Activated CD8-positive, alpha-beta memory T cell treated with anti-CD3 and anti-CD28 coated beads for 4 hours (primary cell): Measurements from ENCODE around the gene PRDM5.

Experiments
- DNase-seq, 2 donors: peaks; one replicate each; pipeline ENCODE4 v3.0.0-alpha.2; 2020; ENCODE audit warnings: low read depth in 2 of 2

Gene PRDM5

DNA sequence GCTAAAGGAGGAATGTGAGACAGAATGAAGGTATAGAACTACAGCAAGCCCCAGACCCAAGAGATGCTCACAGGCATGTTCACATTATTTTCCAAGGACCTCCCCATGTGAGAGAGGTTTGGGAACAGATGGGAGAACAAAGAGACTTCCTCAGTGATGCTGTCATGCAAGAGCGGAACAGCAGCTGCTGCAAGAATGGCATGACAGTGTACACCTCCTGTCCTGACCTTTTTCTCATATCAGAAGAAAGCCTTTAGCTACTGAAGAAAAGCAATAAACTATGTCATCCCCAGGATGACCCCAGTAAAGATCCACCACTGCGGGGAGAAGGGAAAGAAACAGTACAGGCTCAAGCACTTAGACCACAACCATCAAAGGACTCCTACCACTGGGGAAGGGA lies 7.2 kb downstream of the PRDM5 start:
- no peak for DNase-seq

- no peak for DNase-seq
Observed at GRCh38 chr4:120903419-120903818, 19.1 kb downstream of the PRDM5 start.

DNA sequence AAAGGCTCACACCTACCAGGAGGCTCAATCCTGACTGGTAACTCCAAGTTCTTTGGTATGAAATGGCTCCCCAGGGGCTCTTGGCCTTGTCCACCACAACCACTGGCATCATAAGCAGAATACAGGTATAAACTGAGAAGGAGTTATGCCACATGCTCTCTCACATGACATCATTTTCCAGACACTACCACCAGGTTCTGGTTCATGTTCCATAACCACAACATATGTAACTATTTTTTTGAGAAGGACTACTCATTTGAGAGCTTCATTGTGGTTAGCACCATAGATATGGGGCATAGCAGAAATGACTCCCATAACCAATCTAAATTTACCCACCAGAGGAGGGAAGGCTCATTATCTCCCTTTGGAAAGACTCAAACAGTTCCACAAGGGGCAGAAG lies 19.6 kb downstream of the PRDM5 start:
- DNase-seq, result no peak

GRCh38 chr4:120901731-120902130 lies 20.8 kb downstream of the PRDM5 start:
- DNase-seq, result no peak

DNA sequence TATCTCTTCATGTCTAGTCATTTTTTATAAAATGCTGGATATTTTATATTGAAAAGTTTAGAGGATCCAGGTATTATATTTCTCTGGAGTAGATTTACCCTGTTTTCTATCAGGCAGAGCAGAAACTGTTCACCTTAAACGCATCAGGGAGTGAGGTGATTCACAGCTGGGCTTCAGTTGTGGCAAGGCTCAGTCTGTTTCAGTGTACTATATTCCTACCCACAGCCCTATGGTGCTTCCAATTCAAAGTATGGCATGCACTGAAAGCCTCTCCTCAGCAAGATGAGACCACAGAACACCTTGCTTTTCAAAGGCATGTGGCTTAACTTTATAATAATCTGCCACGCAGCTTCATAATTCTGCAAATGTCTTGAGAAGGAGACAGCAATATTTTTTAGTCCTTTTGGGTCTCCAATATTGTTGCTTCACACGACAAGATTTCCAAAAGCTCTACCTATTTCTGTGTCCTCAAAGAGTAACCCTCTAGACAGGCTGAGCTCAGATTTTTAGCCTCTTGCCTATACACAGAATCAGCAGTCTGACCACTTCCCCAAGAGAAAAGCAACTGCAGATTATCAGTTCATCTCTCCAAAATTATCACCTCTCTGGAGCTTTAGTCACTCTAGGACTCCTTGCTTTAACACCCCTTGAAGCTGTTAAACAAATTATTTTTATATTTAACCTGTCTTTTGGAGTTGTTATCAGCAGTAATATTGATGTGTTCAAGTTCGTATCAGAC lies 24.4 kb downstream of the PRDM5 start:
- DNase-seq, result no peak

DNA sequence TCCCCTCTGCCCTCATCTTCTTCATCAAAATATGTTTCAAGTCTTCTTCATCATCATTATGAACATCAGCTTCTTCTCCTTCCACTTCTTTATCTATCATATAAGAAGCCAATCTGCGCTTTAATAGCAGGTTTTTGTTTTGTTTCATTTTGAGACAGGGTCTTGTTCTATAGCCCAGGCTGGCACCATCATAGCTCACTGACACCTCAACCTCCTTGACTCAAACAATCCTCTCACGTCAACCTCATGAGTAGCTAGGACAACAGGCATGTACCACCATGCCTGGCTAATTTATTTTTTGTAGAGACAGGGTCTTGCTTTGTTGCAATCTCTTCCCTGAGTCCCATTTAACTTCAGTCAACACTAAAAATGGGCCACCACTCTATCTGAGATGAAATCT lies 27.0 kb downstream of the PRDM5 start:
- DNase-seq, result no peak

DNA sequence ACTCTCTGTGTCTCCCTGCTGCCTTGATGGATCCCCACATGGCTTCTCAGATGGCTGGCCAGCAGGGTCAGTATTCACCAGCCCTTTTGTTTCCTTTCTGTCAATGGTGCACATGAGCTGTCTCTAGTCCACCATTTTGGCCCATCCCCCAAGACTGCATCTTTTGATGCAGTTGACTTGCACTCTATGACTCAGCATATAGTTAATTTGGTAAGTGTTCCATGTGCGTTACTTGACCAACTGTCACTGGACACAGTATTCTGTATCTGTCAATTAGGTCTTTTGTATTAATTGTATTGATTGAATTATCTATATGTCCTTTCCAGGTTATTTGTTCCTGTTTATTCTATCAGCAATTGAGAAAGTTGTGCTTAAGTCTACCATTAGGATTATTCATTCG lies 29.2 kb downstream of the PRDM5 start:
- DNase-seq, result no peak

GRCh38 chr4:120886191-120886590 lies 36.3 kb downstream of the PRDM5 start:
- no peak for DNase-seq

DNA sequence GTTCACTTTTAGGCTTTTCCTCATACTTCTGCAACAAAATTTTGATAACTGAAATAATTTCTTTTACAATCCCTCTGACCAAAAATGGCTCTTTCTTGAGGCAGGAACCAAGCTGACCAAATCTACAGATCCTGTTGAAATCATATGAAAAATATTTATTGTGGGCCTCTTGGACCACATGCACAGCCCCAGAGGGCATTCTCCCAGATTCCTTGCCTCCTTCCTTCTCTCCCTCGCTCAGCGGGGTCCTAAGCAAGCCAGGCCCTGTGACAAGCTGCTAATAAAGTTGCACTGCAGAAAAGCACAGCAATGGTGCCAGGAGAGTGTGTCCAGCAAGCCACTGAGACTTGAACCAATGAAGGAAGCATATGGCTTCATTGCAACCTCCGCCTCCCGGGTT lies 40.7 kb downstream of the PRDM5 start:
- no peak for DNase-seq

DNA sequence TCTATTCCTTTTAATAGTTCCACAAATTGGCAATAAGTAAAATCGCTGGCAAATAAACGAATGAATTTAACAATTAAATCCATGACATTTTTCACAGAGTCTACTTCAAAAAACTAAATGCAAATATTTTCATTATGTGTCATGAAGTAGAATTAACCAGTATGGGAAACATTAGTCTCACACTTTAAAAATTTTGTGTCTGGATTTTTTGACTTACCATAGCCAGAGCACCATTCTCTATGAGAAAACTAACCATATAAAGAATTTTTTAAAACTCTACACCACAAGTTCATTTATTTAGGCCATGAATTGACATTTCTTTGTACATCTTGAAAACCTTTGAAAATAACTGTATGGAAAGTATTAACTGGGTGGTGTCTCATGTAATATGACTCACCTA lies 41.2 kb downstream of the PRDM5 start:
- no peak for DNase-seq

- DNase-seq, result no peak
Observed at GRCh38 chr4:120877021-120877420, 45.5 kb downstream of the PRDM5 start.

GRCh38 chr4:120874792-120875774 lies 47.4 kb downstream of the PRDM5 start:
- no peak for DNase-seq

DNA sequence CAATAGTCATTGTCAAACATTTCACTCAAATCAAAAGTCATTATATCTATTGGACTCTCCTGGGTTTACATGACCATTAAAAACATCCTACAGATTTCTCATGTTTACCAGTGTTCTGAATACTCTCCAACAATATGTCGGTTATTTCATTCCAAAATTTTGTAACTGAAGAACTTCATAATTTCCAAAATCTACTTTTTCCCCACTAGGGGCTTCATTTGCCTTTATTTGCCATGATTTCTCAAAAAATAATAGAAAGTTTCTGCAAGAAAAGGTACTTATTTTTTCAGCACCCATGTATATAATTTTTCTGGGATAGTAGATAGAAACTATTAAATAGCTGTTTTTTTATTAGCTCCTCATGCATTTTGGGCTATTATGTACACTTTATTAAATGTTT lies 49.0 kb downstream of the PRDM5 start:
- no peak for DNase-seq

GRCh38 chr4:120871173-120871572 lies 51.4 kb downstream of the PRDM5 start:
- no peak for DNase-seq

DNA sequence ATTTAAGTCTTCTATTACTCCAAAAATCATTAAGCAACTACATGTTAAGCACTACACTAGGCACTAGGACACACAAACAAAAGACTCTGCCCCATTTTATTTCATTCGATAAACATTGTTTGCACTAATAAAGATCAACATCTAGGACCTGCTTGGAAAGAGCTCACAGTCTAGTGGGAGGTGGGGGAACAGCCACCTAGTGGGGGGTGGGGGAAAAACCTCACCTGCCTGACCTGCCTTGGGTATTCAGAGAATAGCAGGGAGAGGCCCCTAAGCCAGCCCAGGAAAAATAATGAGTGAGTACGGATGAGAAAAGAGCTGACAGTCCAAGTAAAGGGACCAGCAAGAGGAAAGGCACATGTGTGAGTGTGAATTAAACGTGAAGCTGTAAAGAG lies 52.2 kb downstream of the PRDM5 start:
- no peak for DNase-seq

DNA sequence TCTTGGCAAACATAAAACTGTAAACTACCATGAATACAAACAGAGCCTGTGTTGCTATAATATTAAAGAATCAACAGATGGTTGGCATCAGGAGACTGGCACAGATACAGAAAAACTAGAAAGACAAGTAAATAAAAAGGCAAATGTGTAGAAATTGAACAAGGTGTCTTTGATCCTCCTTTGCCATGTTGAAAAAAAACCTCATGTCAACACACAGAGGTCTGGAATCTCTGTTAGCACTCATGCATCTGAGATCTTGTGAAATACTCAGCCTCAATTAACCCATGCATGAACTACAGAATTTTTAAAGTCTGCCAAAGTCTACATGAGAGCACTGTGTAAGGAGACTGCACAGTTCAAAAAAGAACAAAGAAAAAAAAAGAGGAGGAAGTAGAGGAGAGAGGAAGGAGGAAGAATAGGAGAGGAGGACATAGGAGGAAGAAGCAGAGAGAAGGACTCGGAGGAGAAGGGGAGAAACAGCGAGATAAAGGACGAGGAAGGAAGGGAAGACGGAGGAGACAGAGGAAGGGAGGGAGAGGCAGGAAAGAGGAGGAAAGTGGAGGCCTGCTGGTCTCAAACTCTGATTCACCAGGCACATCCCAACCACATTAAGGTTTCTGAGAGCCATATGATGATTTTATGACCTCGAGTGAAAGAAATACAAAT lies 52.8 kb downstream of the PRDM5 start:
- DNase-seq, result no peak

GRCh38 chr4:120867506-120867905 lies 55.0 kb downstream of the PRDM5 start:
- DNase-seq, result no peak

GRCh38 chr4:120865985-120866384 lies 56.5 kb downstream of the PRDM5 start:
- no peak for DNase-seq

GRCh38 chr4:120864969-120865368 lies 57.6 kb downstream of the PRDM5 start:
- no peak for DNase-seq

- DNase-seq, result no peak
Observed at GRCh38 chr4:120862432-120862831, 60.1 kb downstream of the PRDM5 start.

GRCh38 chr4:120861852-120862251 lies 60.7 kb downstream of the PRDM5 start:
- no peak for DNase-seq

DNA sequence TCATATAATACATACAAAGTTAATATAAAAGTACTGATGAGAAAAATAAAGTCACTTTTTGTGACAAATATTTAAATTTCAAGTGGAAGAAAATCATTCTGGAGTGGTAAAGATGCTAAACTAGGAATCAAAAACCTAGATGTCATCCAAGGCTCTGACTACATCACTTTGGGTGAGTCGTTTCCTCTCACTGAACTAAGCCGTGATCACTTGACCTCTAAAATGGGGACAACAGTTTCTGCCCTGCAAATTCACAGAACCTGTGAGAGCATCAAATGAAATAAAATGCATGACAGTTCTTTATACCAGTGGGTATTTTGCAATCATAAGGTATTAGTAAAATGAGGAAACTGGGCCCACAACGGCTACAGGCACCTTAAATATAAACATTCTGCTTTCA lies 63.8 kb downstream of the PRDM5 start:
- no peak for DNase-seq

- no peak for DNase-seq
Observed at GRCh38 chr4:120857312-120857711, 65.2 kb downstream of the PRDM5 start.
